ENCODE results near the gene ITK.
A peak's percentile ranks its signal among the peaks of the same experiment; 100 is the strongest.
"Not testable (repeated sequence)": the region's sequence is repeated elsewhere in the genome, so short reads cannot be mapped to it uniquely, and the experiment has no call there.

The ITK gene

GRCh38 chr5:157213527-157214243 is 33.0 kb downstream of the ITK start:
- DNase-seq, result peak; percentile 57

DNA sequence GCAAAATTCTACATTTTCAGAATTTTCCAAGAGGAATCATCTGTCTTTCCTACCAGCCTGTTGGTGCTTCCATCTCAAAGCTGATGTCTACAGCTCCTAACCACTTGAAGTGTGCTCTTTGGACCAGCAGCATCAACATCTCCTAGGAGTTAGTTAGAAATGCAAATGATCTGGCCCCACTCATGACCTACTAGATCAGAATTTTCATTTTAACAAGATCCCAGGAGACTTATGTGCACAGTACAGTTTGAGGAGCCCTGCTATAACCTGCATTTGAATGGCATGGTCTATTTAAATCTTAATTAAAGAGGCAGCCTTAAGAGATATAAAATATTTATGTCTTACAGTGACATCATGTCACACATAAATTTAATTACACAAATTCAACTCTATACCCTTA is 33.8 kb downstream of the ITK start:
- DNase-seq, result no peak

GRCh38 chr5:157214861-157215513 is 34.3 kb downstream of the ITK start:
- DNase-seq, result peak; percentile 79

DNA sequence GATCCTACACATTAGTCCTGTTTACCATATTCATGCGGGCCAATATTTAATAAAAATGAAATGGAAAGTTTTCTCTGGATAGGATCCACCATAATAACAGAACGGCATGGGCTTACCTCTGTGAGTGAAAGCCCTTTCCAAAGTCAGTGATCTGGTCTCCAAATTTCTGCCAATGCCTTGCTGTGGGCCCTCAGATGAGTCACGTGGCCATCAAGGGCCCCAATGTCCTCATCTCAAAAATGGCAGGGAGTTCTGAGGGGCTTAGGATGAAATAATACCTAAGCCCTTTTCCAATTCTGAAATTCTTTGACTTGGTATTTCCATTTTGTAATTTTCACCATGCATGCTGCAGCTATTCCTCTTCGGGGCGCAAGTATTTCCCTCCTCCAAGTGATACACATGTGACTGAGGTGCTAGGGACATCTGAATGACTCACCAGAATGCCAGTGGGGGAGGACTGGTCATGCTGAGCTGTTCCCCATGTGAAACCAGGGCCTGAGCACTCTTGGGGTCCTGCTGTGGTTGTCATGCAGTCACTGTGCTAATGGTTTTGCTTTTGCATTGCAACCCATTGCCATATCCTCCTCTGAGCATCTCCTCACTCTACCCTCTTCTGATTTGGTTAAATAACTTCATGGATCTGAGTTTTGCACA is 35.0 kb downstream of the ITK start:
- peak; percentile 63 for DNase-seq

DNA sequence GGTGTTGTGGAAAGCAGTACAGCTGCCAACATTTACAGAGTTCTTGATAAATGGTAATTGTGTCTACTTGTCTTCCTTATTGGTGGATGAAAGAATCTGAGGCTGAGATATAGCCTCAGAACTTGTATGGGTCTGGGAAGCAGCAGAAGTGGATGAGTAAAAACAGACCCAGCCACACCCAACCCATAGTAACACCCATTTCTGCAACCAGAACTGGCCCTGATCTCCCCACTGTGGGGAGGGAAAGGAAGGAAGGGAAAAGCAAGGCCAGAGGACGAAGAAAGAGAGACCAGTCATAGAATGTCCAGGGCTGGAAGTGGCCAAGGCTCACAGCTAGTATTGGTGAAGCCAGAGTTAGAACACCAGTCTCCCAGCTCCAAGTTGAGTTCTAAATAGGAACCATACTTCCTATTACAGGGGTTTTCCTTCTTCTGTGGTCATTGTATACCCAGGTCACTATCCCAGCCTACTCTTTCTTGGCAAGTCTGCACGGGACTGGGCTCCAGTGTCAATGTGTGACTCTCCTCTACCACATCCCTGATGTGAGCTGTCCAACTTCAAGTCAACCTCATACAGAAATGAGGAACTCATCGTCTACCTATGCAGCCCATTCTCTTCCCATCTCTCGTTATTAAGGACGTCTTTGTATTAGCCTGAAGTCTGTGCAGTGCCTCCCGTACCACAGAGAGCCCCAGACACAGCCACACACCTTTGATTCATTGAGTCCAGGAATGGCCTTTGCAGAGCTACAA is 35.9 kb downstream of the ITK start:
- peak; percentile 76 for DNase-seq

DNA sequence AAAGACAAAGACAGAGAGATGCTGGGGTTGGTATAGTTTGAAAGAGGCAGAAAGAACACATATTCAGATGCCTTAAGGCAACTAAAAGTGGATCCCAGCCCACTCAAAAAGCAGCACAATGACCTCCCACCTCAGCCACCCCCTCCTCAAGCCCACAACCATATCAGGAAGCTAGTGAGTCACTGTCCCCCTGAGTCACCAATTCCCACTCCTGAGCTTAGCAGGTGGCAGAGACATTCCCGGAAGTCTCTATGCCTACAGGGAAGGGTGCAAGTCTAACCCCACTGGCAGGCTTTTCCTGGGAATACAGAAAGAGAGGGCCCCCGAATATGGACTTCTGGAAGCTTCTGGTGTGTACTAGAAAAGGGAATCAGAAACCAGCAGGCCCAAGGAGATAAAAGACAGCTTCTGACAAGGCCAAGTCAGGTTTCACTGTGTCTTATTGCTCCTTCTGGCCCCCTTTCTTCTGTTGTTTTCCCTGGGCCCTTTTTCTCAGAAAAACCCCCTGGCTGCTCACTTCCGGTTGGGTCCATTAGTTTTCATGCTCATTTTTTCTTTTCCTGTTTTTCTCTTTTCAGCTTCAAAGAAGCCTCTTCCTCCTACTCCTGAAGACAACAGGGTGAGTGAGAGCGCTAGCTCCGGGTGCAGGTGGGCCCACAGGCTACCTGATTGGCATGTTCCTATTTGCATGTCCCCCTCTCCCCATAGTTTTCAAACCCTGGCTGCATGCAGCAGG is 36.8 kb downstream of the ITK start:
- peak; percentile 58 for DNase-seq

DNA sequence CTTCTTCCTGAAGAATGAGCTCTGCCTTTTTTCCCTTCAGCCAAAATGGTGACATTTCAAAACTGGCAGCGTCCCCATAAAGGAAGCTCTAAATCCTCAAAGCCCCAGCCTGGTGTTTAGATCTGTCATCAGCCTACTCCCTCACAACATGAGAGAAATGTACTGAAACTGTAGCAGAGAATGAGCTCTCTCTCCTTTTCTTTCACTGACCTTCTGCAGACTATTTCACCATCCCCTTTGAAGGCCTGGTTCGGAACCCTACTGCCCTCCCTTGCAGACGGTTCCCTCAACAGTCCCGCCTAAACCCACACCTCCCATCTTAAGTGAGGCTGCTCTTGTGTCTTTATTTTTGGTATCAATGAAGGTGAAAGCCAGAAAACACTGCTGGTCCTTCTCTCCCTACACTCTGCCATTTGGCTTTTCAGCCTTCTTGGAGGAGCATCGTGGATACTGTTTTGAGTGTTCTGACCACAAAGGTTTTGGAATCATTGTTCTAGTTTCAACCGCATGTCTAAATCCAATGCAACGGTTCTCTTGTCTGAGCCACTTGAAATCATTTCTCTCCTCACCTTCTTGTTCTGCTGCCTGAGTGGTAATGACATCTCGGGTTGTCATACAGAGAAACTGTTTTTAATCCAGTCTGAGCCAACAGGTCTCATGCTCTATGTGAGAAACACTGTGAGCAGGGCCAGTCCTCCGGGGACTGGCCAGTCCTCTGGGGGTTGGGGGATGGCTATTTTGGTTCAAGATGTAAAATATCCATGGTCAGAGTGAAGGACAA is 39.0 kb downstream of the ITK start:
- DNase-seq, result peak; percentile 96

DNA sequence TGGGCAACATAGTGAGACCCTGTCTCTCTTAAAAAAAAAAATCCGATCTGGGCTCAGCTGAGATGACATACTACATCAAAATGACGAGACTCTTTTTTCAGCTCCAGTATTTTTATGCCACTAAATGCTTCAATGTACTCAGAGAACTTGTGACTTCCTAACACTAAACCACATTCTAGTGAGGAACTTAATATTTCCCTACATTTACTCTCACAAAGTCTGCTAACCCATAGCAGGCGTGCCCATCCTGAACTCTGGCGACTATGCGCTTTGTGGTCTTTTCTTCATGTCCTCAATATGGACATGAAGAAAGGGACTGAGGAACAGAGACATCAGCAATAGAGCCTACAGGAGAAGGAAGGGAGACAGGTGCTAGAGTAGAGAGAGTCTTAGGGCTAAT is 41.3 kb downstream of the ITK start:
- no peak for DNase-seq

- peak; percentile 96 for DNase-seq
Observed at GRCh38 chr5:157222506-157223230, 42.0 kb downstream of the ITK start.

- DNase-seq, result peak; percentile 60
Observed at GRCh38 chr5:157225469-157226422, 45.1 kb downstream of the ITK start.

- no peak for DNase-seq
Observed at GRCh38 chr5:157230610-157231009, 50.0 kb downstream of the ITK start.

DNA sequence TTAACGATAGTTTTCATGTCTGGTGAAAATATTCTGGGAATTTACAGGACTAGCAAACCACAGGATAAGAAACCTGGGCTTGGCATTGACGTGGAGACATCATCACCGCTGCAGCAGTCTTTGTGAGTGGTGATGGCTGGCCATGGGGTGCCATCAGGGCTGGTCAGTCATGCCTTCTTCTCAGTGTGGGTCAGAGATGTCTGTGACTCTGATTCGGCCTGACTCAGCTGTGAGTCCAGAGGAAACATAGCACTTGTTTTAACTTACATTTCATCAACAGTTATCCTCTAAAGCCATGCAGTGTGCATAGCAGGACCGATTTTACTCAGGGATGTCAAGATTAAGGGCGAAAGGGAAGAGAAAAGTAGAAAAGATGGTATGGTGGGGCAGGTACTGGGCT is 52.1 kb downstream of the ITK start:
- DNase-seq, result no peak

DNA sequence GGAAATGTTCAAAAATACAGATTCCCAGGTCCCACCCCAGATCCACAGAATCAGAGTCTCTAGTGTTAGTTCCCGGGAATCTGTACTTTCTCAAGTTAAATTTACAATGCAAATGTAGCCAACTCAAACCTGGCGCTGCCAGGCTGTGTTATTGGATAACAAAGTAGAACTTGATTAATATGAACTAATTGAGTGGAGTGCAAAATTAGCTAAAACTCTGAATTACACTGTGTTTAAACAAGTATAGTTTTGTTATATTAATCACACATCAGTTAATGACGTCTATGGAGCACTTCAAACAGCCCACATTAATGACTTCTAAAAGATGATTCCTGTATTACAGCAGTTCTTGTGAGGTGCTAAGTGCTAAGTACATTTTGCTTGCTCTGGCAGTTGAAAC is 52.9 kb downstream of the ITK start:
- DNase-seq, result no peak

DNA sequence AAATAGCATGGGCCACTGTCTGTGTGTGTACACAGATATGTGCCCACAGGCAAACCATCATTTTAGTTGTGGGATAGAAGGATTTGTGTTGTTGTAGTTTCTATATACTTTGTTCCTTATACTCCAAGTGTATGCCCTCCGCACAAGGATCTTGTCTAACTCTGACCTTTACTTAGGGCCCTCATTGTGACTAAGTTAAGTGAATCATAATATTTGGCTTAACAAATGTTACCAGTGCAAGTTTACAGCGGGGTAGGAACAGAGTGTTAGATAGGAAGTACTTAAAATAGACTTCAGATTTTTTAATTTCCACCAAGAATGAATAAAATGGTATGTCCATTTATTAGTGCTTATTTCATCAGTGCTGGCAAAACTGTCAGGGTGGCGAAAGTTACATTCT is 55.8 kb downstream of the ITK start:
- DNase-seq, result no peak

- DNase-seq, result no peak
Observed at GRCh38 chr5:157241483-157241882, 60.8 kb downstream of the ITK start.

- DNase-seq, result not testable (repeated sequence)
Observed at GRCh38 chr5:157244704-157245103, 64.1 kb downstream of the ITK start.

- no peak for DNase-seq
Observed at GRCh38 chr5:157245476-157245875, 64.8 kb downstream of the ITK start.

GRCh38 chr5:157245886-157246285 is 65.2 kb downstream of the ITK start:
- no peak for DNase-seq

DNA sequence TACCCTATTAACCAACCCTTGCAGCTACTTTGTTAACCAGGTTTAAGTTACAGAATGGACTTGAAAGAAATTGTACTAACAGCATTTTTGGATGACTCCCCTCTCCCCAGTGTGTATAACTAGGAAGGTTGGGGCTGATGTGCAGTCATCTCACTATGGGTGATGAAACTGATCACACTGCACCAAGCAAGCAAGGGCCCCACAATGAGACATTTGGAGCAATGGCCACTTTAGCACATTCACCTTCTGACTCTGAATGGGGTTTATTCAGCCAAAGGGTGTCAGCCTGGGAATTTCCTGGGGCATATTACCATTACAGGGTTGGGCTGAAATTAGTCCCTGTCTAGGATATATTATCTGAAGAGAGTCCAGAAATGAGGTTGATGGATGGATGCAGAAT is 66.6 kb downstream of the ITK start:
- DNase-seq, result peak; percentile 83
